Kidney (tissue), 14 donors: ENCODE data around the gene ZNF460. TPM values are rescaled to one million over a fixed set of nuclear protein-coding genes. Genes with fewer than 3 reads are reported as not detected.

Source experiments
- DNase-seq, 5 donors: peaks; one replicate each; pipeline ENCODE4 v3.0.0-alpha.2; 2013 to 2020
- FAIRE-seq: peaks from 2 replicates; lab custom pipeline; 2012; peaks lifted over from hg19 to GRCh38; lab: Jason Lieb, UNC
- H3K27ac ChIP-seq, 2 donors: one replicate each; pipeline ENCODE4 v1.7.0; 2013; ENCODE audit warnings: low read depth in 2 of 2, low read length in 2 of 2, inconsistent platforms in 1 of 2
- H3K27me3 ChIP-seq: one replicate; pipeline ENCODE4 v1.7.1; 2013; ENCODE audit warnings: low read length, inconsistent platforms; ENCODE audit not compliant: control insufficient read depth, insufficient read depth
- H3K36me3 ChIP-seq, 3 donors: one replicate each; pipeline versions ENCODE4 v1.7.0 to v1.7.1; 2013; ENCODE audit warnings: low read length in 3 of 3, control low read depth in 1 of 3, inconsistent platforms in 1 of 3; ENCODE audit not compliant: insufficient read depth in 3 of 3, control insufficient read depth in 2 of 3
- H3K4me1 ChIP-seq, 3 donors: one replicate each; pipeline versions ENCODE4 v1.7.0 to v1.7.1; 2013; ENCODE audit warnings: low read length in 3 of 3, inconsistent platforms in 1 of 3, low read depth in 1 of 3; ENCODE audit not compliant: control insufficient read depth in 2 of 3, insufficient read depth in 2 of 3
- H3K4me3 ChIP-seq, 3 donors: one replicate each; pipeline versions ENCODE4 v1.7.0 to v1.8.1; 2013; ENCODE audit warnings: low read length in 3 of 3, control low read depth in 1 of 3, inconsistent platforms in 1 of 3
- H3K9ac ChIP-seq, 3 donors: one replicate each; pipeline versions ENCODE4 v1.7.0 to v1.7.1; 2013; ENCODE audit warnings: low read length in 3 of 3, control low read depth in 1 of 3, inconsistent platforms in 1 of 3
- H3K9me3 ChIP-seq, 3 donors: one replicate each; pipeline versions ENCODE4 v1.7.0 to v1.7.1; 2013; ENCODE audit warnings: low read length in 3 of 3, control low read depth in 1 of 3, inconsistent platforms in 1 of 3; ENCODE audit not compliant: control insufficient read depth in 2 of 3, insufficient read depth in 1 of 3
- intact Hi-C: fragments of 100-400 bp; cut with DNase I; formaldehyde crosslinking; loops from one replicate; pipeline ENCODE4 v1.11.1; 2022
- polyA plus RNA-seq: library from polyadenylated mRNA; stranded (reverse); fragments of 350-450 nt; fragmentation: Illumina TruSeq; extraction: RNeasy Lipid Tissue Mini Kit (QIAGEN cat#74804); gene quantifications from one replicate; pipeline ENCODE4 v1.2.3, GENCODE V29; 2014; ENCODE audit warnings: low read depth, low replicate concordance; ENCODE audit not compliant: insufficient read depth
- total RNA-seq: library from RNA; stranded (reverse); fragmentation: NEBNext Ultra II Directional; extraction: Animal tissue kit (Norgen Biotek cat#: 25700); gene quantifications from one replicate; pipeline ENCODE4 v1.2.1, GENCODE V29; 2021
- TF ChIP-seq, protein P1 (sequence below): IDR thresholded peaks from 3 replicates; pipeline ENCODE4 v1.5.1; 2012; ENCODE audit warnings: mild to moderate bottlenecking, moderate library complexity, borderline replicate concordance; ENCODE audit not compliant: insufficient read depth; ENCODE audit errors: extremely low read depth
- donor health status: control.
- donor health status: control.
- donor health status: control.
- donor health status: control.
- donor health status: control.
- donor health status: DM: yes; HTN: yes; CAD: no.
- donor health status: Normal renal cell carcinoma (clear cell type).

The ZNF460 gene
- total and polyA plus RNA-seq, 2 donors from 2014 or later = 0.62 to 81.3 TPM

GRCh38 chr19:57342582-57342981 is 62.3 kb downstream of the ZNF460 start:
- Histone ChIP-seq H3K4me3 (no peak overlapping the region), H3K27ac (no peak overlapping the region), H3K4me1 (no peaks in the 10 kb centered on the region), H3K36me3 (no peaks in the 10 kb centered on the region), H3K9me3 (no peaks in the 10 kb centered on the region), H3K27me3 (no peaks in the 10 kb centered on the region), H3K9ac (no peak overlapping the region)
- intact Hi-C loops = no loop called here
- DNase-seq (no peak), FAIRE-seq (no peak)
- TF ChIP-seq, protein P1, sequence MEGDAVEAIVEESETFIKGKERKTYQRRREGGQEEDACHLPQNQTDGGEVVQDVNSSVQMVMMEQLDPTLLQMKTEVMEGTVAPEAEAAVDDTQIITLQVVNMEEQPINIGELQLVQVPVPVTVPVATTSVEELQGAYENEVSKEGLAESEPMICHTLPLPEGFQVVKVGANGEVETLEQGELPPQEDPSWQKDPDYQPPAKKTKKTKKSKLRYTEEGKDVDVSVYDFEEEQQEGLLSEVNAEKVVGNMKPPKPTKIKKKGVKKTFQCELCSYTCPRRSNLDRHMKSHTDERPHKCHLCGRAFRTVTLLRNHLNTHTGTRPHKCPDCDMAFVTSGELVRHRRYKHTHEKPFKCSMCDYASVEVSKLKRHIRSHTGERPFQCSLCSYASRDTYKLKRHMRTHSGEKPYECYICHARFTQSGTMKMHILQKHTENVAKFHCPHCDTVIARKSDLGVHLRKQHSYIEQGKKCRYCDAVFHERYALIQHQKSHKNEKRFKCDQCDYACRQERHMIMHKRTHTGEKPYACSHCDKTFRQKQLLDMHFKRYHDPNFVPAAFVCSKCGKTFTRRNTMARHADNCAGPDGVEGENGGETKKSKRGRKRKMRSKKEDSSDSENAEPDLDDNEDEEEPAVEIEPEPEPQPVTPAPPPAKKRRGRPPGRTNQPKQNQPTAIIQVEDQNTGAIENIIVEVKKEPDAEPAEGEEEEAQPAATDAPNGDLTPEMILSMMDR = no peak

Other genes with a start within 250 kb of the ZNF460 start
- gene USP29, start 160.5 kb upstream of the ZNF460 start, total RNA-seq = not detected
- gene USP29, start 160.5 kb upstream of the ZNF460 start, polyA plus RNA-seq = not detected
- gene ZIM3, start 135.3 kb upstream of the ZNF460 start, total RNA-seq = not detected
- gene ZIM3, start 135.3 kb upstream of the ZNF460 start, polyA plus RNA-seq = not detected
- gene DUXA, start 113.0 kb upstream of the ZNF460 start, total RNA-seq = not detected
- gene DUXA, start 113.0 kb upstream of the ZNF460 start, polyA plus RNA-seq = not detected
- gene ZNF264, start 89.0 kb upstream of the ZNF460 start, total RNA-seq = 52.3 TPM
- 4.0 TPM for gene ZNF264, start 89.0 kb upstream of the ZNF460 start, polyA plus RNA-seq
- gene AURKC, start 49.5 kb upstream of the ZNF460 start, total RNA-seq = 1.0 TPM
- gene AURKC, start 49.5 kb upstream of the ZNF460 start, polyA plus RNA-seq = 0.92 TPM
- 17.3 TPM for gene ZNF805, start 39.9 kb upstream of the ZNF460 start, total RNA-seq
- 0.82 TPM for gene ZNF805, start 39.9 kb upstream of the ZNF460 start, polyA plus RNA-seq
- gene ZNF543, start 40.0 kb downstream of the ZNF460 start, total RNA-seq = 10.2 TPM
- gene ZNF543, start 40.0 kb downstream of the ZNF460 start, polyA plus RNA-seq = 1.3 TPM
- gene ZNF304, start 70.8 kb downstream of the ZNF460 start, total RNA-seq = 13.8 TPM
- 3.3 TPM for gene ZNF304, start 70.8 kb downstream of the ZNF460 start, polyA plus RNA-seq
- gene TRAPPC2B, start 83.1 kb downstream of the ZNF460 start, total RNA-seq = 9.4 TPM
- 22.0 TPM for gene TRAPPC2B, start 83.1 kb downstream of the ZNF460 start, polyA plus RNA-seq
- 4.1 TPM for gene ZNF547, start 83.1 kb downstream of the ZNF460 start, total RNA-seq
- 1.3 TPM for gene ZNF547, start 83.1 kb downstream of the ZNF460 start, polyA plus RNA-seq
- gene ZNF548, start 109.4 kb downstream of the ZNF460 start, total RNA-seq = 26.1 TPM
- gene ZNF548, start 109.4 kb downstream of the ZNF460 start, polyA plus RNA-seq = 4.7 TPM
- gene ZNF17, start 130.7 kb downstream of the ZNF460 start, total RNA-seq = 17.7 TPM
- 3.6 TPM for gene ZNF17, start 130.7 kb downstream of the ZNF460 start, polyA plus RNA-seq
- 14.2 TPM for gene ZNF749, start 154.8 kb downstream of the ZNF460 start, total RNA-seq
- 9.9 TPM for gene ZNF749, start 154.8 kb downstream of the ZNF460 start, polyA plus RNA-seq
- 1.7 TPM for gene VN1R1, start 176.7 kb downstream of the ZNF460 start, total RNA-seq
- 0.41 TPM for gene VN1R1, start 176.7 kb downstream of the ZNF460 start, polyA plus RNA-seq
- 20.0 TPM for gene ZNF772, start 197.1 kb downstream of the ZNF460 start, total RNA-seq
- 3.1 TPM for gene ZNF772, start 197.1 kb downstream of the ZNF460 start, polyA plus RNA-seq
- gene ZNF419, start 207.3 kb downstream of the ZNF460 start, total RNA-seq = 15.4 TPM
- 5.7 TPM for gene ZNF419, start 207.3 kb downstream of the ZNF460 start, polyA plus RNA-seq
- 12.1 TPM for gene ZNF773, start 219.5 kb downstream of the ZNF460 start, total RNA-seq
- 3.4 TPM for gene ZNF773, start 219.5 kb downstream of the ZNF460 start, polyA plus RNA-seq
- gene ZNF549, start 246.9 kb downstream of the ZNF460 start, total RNA-seq = 8.7 TPM
- 2.4 TPM for gene ZNF549, start 246.9 kb downstream of the ZNF460 start, polyA plus RNA-seq